K562 (cell line): Measurements from ENCODE around the gene MPL. TPM values are rescaled to one million over a fixed set of nuclear protein-coding genes. Genes with fewer than 3 reads are reported as not detected.

ENCODE experiments used
- ATAC-seq: fragments of 200-7000 bp; cut with Tn5 transposase; 3 replicates; pipeline ENCODE4 v1.9.1; 2020; ENCODE audit warnings: moderate library complexity
- BruUV-seq: library from RNA; stranded (reverse); fragments of 400-500 nt; replicated peaks from 2 replicates; lab custom pipeline; 2021; lab: Mats Ljungman, UMichigan
- CTCF ChIA-PET: fragments of 300-600 bp; formaldehyde crosslinking; extraction: SDS; loops from one replicate; lab custom pipeline; 2021; ENCODE audit warnings: low intra/inter-chr PET ratio; lab: Yijun Ruan, JAX
- POLR2A ChIA-PET: fragments of 300-600, 350-650 bp; sonication (Branson Sonifier 250); formaldehyde crosslinking; extraction: SDS; loops from one replicate; lab custom pipeline; 2021; ENCODE audit warnings: antibody characterized with exemption, inconsistent platforms; lab: Yijun Ruan, JAX
- DNase-seq, 4 experiments: peaks; one replicate each; pipeline versions ENCODE4 v3.0.0 to v3.0.0-alpha.2; 2011 to 2018; ENCODE audit warnings: low spot score in 3 of 4, mixed read lengths in 3 of 4; ENCODE audit errors: extremely low read depth in 1 of 4
- FAIRE-seq: peaks from 2 replicates; lab custom pipeline; 2011; peaks lifted over from hg19 to GRCh38; lab: Jason Lieb, UNC
- H2AFZ ChIP-seq: 2 replicates; pipeline ENCODE4 v1.6.0; 2011; ENCODE audit warnings: low read depth, low read length, control low read depth, inconsistent platforms
- H3K27ac ChIP-seq: fragments of 200-600 bp; 3 replicates; pipeline ENCODE4 v1.8.0; 2011; ENCODE audit warnings: low read depth, mild to moderate bottlenecking, control low read depth, inconsistent platforms, low read length, moderate library complexity, mixed read lengths; ENCODE audit errors: extremely low read depth
- H3K27me3 ChIP-seq, 2 experiments: fragments of 300-600 bp in 1 of 2; 2 replicates in 1 of 2; 3 replicates in 1 of 2; pipeline versions ENCODE4 v1.6.0 to v1.8.0; 2011; ENCODE audit warnings: inconsistent platforms in 2 of 2, low read length in 2 of 2, mild to moderate bottlenecking in 1 of 2, mixed read lengths in 1 of 2, moderate library complexity in 1 of 2; ENCODE audit not compliant: control insufficient read depth in 2 of 2, insufficient read depth in 2 of 2
- H3K36me3 ChIP-seq: fragments of 300-600 bp; 3 replicates; pipeline ENCODE4 v1.8.0; 2011; ENCODE audit warnings: mild to moderate bottlenecking, low read length, inconsistent platforms; ENCODE audit not compliant: control insufficient read depth, insufficient read depth
- H3K4me1 ChIP-seq, 2 experiments: fragments of 200-600 bp in 1 of 2; replicated peaks in 1 of 2; 2 replicates in 1 of 2; 3 replicates in 1 of 2; pipeline versions ENCODE4 v1.5.1 to v1.8.0; 2011; ENCODE audit warnings: inconsistent platforms in 2 of 2, low read length in 2 of 2, mild to moderate bottlenecking in 1 of 2, mixed read lengths in 1 of 2, moderate library complexity in 1 of 2; ENCODE audit not compliant: control insufficient read depth in 2 of 2, insufficient read depth in 2 of 2
- H3K4me2 ChIP-seq: 2 replicates; pipeline ENCODE4 v1.6.1; 2011; ENCODE audit warnings: low read length, control low read depth, inconsistent platforms, mixed read lengths; ENCODE audit not compliant: insufficient read depth
- H3K4me3 ChIP-seq: fragments of 200-600 bp; sonication (generic), shearing (Covaris generic); 2 replicates; pipeline ENCODE4 v1.5.1; 2016; ENCODE audit warnings: control low read depth, inconsistent platforms
- H3K79me2 ChIP-seq: fragments of 200-600 bp; 3 replicates; pipeline ENCODE4 v1.8.0; 2011; ENCODE audit warnings: low read length, inconsistent platforms; ENCODE audit not compliant: control insufficient read depth, insufficient read depth
- H3K9ac ChIP-seq, 2 experiments: 2 replicates each; pipeline versions ENCODE4 v1.6.0 to v1.6.1; 2011; ENCODE audit warnings: low read depth in 2 of 2, low read length in 2 of 2, control low read depth in 1 of 2, inconsistent platforms in 1 of 2, mild to moderate bottlenecking in 1 of 2, mixed read lengths in 1 of 2; ENCODE audit not compliant: insufficient read depth in 1 of 2
- H3K9me1 ChIP-seq: one replicate; pipeline ENCODE4 v1.6.0; 2011; ENCODE audit warnings: inconsistent platforms, mild to moderate bottlenecking, low read length, moderate library complexity; ENCODE audit not compliant: control insufficient read depth, insufficient read depth
- H3K9me3 ChIP-seq: replicated peaks from 2 replicates; pipeline ENCODE4 v1.5.1; 2011; ENCODE audit warnings: low read depth, low read length, inconsistent platforms; ENCODE audit not compliant: control insufficient read depth, insufficient read depth
- H4K20me1 ChIP-seq: replicated peaks from 2 replicates; pipeline ENCODE4 v1.6.1; 2011; ENCODE audit warnings: low read length, inconsistent platforms, mixed read lengths; ENCODE audit not compliant: control insufficient read depth, insufficient read depth
- BCL6 ChIP-seq: fragments of 250-450 bp; sonication (Bioruptor Pico); IDR thresholded peaks from 2 replicates; pipeline ENCODE4 v1.4.0; 2020
- HBP1 ChIP-seq: fragments of 450-650 bp; formaldehyde crosslinking; IDR thresholded peaks from 2 replicates; pipeline ENCODE4 v1.4.0; 2022; ENCODE audit warnings: missing genetic modification characterization
- RBM14 ChIP-seq: fragments of 200-400 bp; formaldehyde crosslinking; IDR thresholded peaks from 2 replicates; pipeline ENCODE4 v1.6.1; 2018; ENCODE audit warnings: low read depth, mild to moderate bottlenecking, low read length, moderate library complexity, borderline replicate concordance; ENCODE audit not compliant: insufficient read depth
- WGBS: fragments of 100-300 bp; shearing (Covaris generic); methylation state at CpG from one replicate; pipeline ENCODE4 v1.1.6; 2016; ENCODE audit warnings: low coverage, mixed read lengths; ENCODE audit not compliant: insufficient coverage; ENCODE audit errors: missing lambda C conversion rate; 5-methylcytosine and 5-hydroxymethylcytosine counted together
- in situ Hi-C: fragments of 300-500 bp; cut with MboI; formaldehyde crosslinking; loops from 4 replicates; pipeline ENCODE4 v1.15.0; 2018; ENCODE audit warnings: inconsistent platforms, mixed read lengths
- intact Hi-C: fragments of 100-400 bp; cut with micrococcal nuclease; formaldehyde crosslinking; loops from 2 replicates; pipeline ENCODE4 v1.14.2; 2022
- polyA plus RNA-seq, 8 experiments: library from polyadenylated mRNA; depleted of rRNA in 4 of 8; stranded (reverse) in 5 of 8; unstranded in 3 of 8; fragments of >200 nt; fragmentation: Nextera tagmentation in 2 of 8; fragmentation: Illumina TruSeq in 1 of 8; extraction: Ambion mirVana in 2 of 8; extraction: Trizol in 1 of 8; gene quantifications; 2 replicates each; pipeline versions ENCODE4 v1.2.1 to v1.2.3, GENCODE V29; 2011 to 2014; ENCODE audit warnings: inconsistent platforms in 1 of 8, missing spikeins in 1 of 8
- total RNA-seq, 7 experiments: library from RNA; depleted of rRNA in 6 of 7; stranded (reverse); fragments of >200 nt in 6 of 7; fragmentation: Illumina TruSeq in 2 of 7; extraction: Trizol in 2 of 7; gene quantifications; 2 replicates each; pipeline versions ENCODE4 v1.2.1 to v1.2.3, GENCODE V29; 2011 to 2021; ENCODE audit warnings: low replicate concordance in 1 of 7

The MPL gene
- total and polyA plus RNA-seq, 9 of the 15 experiments (the other 6 are each of a cell fraction or from before 2014, with no cell fraction given), result not detected

GRCh38 chr1:43386676-43387075 is 49.1 kb downstream of the MPL start:
- CTCF ChIA-PET, result no interaction called here
- no peak overlapping the region for H3K27ac ChIP-seq

More at GRCh38 chr1:43386676-43387075, 49.1 kb downstream of the MPL start:
- BruUV-seq, result no TSS peak
- no peak overlapping the region for H3K9ac ChIP-seq
- H3K79me2 ChIP-seq, result peaks cover 39% of the 10 kb centered on the region
- no peak for DNase-seq
- FAIRE-seq, result no peak
- H3K9me3 ChIP-seq, result no peaks in the 10 kb centered on the region
- 96% methylated on average over 6 of the region's 6 CpGs for WGBS
- ATAC-seq, result no peak
- peaks cover 66% of the 10 kb centered on the region for H3K36me3 ChIP-seq
- no peaks in the 10 kb centered on the region for H3K27me3 ChIP-seq
- H3K9me1 ChIP-seq, result peaks cover 5% of the 10 kb centered on the region
- H2AFZ ChIP-seq, result no peak overlapping the region
- H3K4me2 ChIP-seq, result no peak overlapping the region
- in situ Hi-C loops (no loop called here), intact Hi-C loops (no loop called here)
- TF ChIP-seq HBP1 (CRISPR knock-in tag) (no peak), BCL6 (CRISPR knock-in tag) (no peak), RBM14 (no peak)
- H4K20me1 ChIP-seq, result peaks cover 18% of the 10 kb centered on the region; the same call in 1 of the 2 replicates
- no peak overlapping the region for H3K4me3 ChIP-seq
- H3K4me1 ChIP-seq, result peaks cover 0 to 13% of the 10 kb centered on the region in 2 experiments; a peak in 2 of 5 replicates
- POLR2A ChIA-PET, result interaction anchor here (0.8 to 7.2 kb wide), 2 partner anchors 11 to 23 kb away, joined by 3 to 72 read pairs; no protein-coding TSS in a partner anchor
